CD4-positive, CD25-positive, alpha-beta regulatory T cell (primary cell): ENCODE measurements around the gene OR6C1. TPM values are rescaled to one million over a fixed set of nuclear protein-coding genes. Genes with fewer than 3 reads are reported as not detected.
"Not testable (repeated sequence)": the region's sequence is repeated elsewhere in the genome, so short reads cannot be mapped to it uniquely, and the experiment has no call there.

Experiments used
- ATAC-seq, 2 donors: fragments of 150-1000 bp; cut with Tn5 transposase; one replicate each; pipeline ENCODE4 v1.10.0; 2021; ENCODE audit warnings: low read depth in 2 of 2, moderate number of reproducible peaks in 2 of 2, moderate library complexity in 1 of 2
- DNase-seq, 3 donors: peaks; one replicate each; pipeline versions ENCODE4 v3.0.0 to v3.0.0-alpha.2; 2012 to 2022; ENCODE audit warnings: mixed read lengths in 1 of 3
- H3K27ac ChIP-seq: one replicate; pipeline ENCODE4 v1.7.0; 2013; ENCODE audit warnings: mild to moderate bottlenecking, low read length; ENCODE audit not compliant: insufficient read depth, poor library complexity, severe bottlenecking
- H3K27me3 ChIP-seq: one replicate; pipeline ENCODE4 v1.7.0; 2013; ENCODE audit warnings: low read length; ENCODE audit not compliant: control insufficient read depth, insufficient read depth
- H3K36me3 ChIP-seq: one replicate; pipeline ENCODE4 v1.7.0; 2013; ENCODE audit warnings: mild to moderate bottlenecking, low read length, moderate library complexity; ENCODE audit not compliant: control insufficient read depth, insufficient read depth
- H3K4me1 ChIP-seq: 2 replicates; pipeline ENCODE4 v1.7.0; 2013; ENCODE audit warnings: mild to moderate bottlenecking, low read length; ENCODE audit not compliant: insufficient read depth, control insufficient read depth, poor library complexity, severe bottlenecking
- H3K4me3 ChIP-seq: one replicate; pipeline ENCODE4 v1.7.0; 2013; ENCODE audit warnings: low read depth, mild to moderate bottlenecking, low read length, moderate library complexity
- H3K9me3 ChIP-seq, 2 experiments: 1 replicate in 1 of 2; 2 replicates in 1 of 2; pipeline ENCODE4 v1.7.0; 2013; ENCODE audit warnings: low read length in 2 of 2, mild to moderate bottlenecking in 1 of 2, moderate library complexity in 1 of 2; ENCODE audit not compliant: control insufficient read depth in 2 of 2
- H3K27ac Mint-ChIP-seq, 3 donors: one replicate each; pipeline ENCODE4 v1.8.0; 2020 to 2022; ENCODE audit warnings: mild to moderate bottlenecking in 3 of 3, mixed read lengths in 3 of 3, moderate library complexity in 2 of 3
- H3K27me3 Mint-ChIP-seq: one replicate; pipeline ENCODE4 v1.8.0; 2022; ENCODE audit warnings: mild to moderate bottlenecking, mixed read lengths
- H3K36me3 Mint-ChIP-seq: one replicate; pipeline ENCODE4 v1.8.0; 2020; ENCODE audit warnings: mixed read lengths
- H3K4me1 Mint-ChIP-seq, 4 donors: one replicate each; pipeline ENCODE4 v1.8.0; 2020 to 2022; ENCODE audit warnings: mixed read lengths in 4 of 4, mild to moderate bottlenecking in 1 of 4
- H3K4me3 Mint-ChIP-seq, 4 donors: one replicate each; pipeline ENCODE4 v1.8.0; 2020 to 2022; ENCODE audit warnings: mild to moderate bottlenecking in 4 of 4, mixed read lengths in 4 of 4, moderate library complexity in 3 of 4
- H3K9me3 Mint-ChIP-seq, 7 donors: one replicate each; pipeline ENCODE4 v1.8.0; 2020 to 2022; ENCODE audit warnings: mixed read lengths in 7 of 7, mild to moderate bottlenecking in 3 of 7, moderate library complexity in 2 of 7
- polyA plus RNA-seq, 4 donors: library from polyadenylated mRNA; unstranded; fragments of 300-500 nt; fragmentation: Illumina TruSeq; gene quantifications; one replicate each; pipeline ENCODE4 v1.2.3, GENCODE V29; 2021
- total RNA-seq: library from RNA; stranded (reverse); gene quantifications from one replicate; pipeline ENCODE4 v1.2.3, GENCODE V29; 2022

The OR6C1 gene
- total RNA-seq (not detected), polyA plus RNA-seq (not detected)

- Mint-ChIP-seq H3K27me3 (peaks cover 10% of the 10 kb centered on the region), H3K4me1 (no peaks in the 10 kb centered on the region), H3K36me3 (no peaks in the 10 kb centered on the region), H3K4me3 (no peak within 1 kb of the TSS), H3K9me3 (peaks cover 0 to 2% (median under 1%) of the 10 kb centered on the region in 7 donors), H3K27ac (no peak within 1 kb of the TSS)
- Histone ChIP-seq H3K9me3 (no peaks in the 10 kb centered on the region), H3K27ac (no peak within 1 kb of the TSS), H3K4me1 (no peaks in the 10 kb centered on the region), H3K36me3 (no peaks in the 10 kb centered on the region), H3K4me3 (no peak within 1 kb of the TSS), H3K27me3 (peaks cover 3% of the 10 kb centered on the region)
- no peak for DNase-seq
- ATAC-seq: no peak
Measured at GRCh38 chr12:55314043-55314442, at the start of gene OR6C1. OR6C1 (plus strand) TSS chr12:55314343; CDS start chr12:55320600, 6,257 bp downstream.

GRCh38 chr12:55280991-55281390 lies 33.2 kb upstream of the OR6C1 start:
- Mint-ChIP-seq H3K36me3 (no peaks in the 10 kb centered on the region), H3K27me3 (peaks cover 31% of the 10 kb centered on the region), H3K9me3 (peaks cover 0 to 4% (median 0%) of the 10 kb centered on the region in 7 donors), H3K27ac (no peak overlapping the region), H3K4me3 (no peak overlapping the region), H3K4me1 (no peaks in the 10 kb centered on the region)
- Histone ChIP-seq H3K4me3 (no peak overlapping the region), H3K27me3 (peaks cover 1% of the 10 kb centered on the region), H3K27ac (no peak overlapping the region), H3K4me1 (no peaks in the 10 kb centered on the region), H3K9me3 (peaks cover 0 to 2% of the 10 kb centered on the region in 2 experiments), H3K36me3 (no peaks in the 10 kb centered on the region)
- ATAC-seq (no peak), DNase-seq (no peak)

GRCh38 chr12:55289999-55290398 lies 24.1 kb upstream of the OR6C1 start:
- peaks cover 9% of the 10 kb centered on the region for H3K27me3 Mint-ChIP-seq
- no peak for DNase-seq
- H3K36me3 Mint-ChIP-seq: no peaks in the 10 kb centered on the region
- H3K4me1 Mint-ChIP-seq: no peaks in the 10 kb centered on the region
- H3K9me3 Mint-ChIP-seq: peaks cover 0 to 2% (median 0%) of the 10 kb centered on the region in 7 donors
- Histone ChIP-seq H3K36me3 (no peaks in the 10 kb centered on the region), H3K27me3 (no peaks in the 10 kb centered on the region), H3K4me3 (no peak overlapping the region), H3K4me1 (no peaks in the 10 kb centered on the region), H3K9me3 (no peaks in the 10 kb centered on the region), H3K27ac (no peak overlapping the region)
- no peak for ATAC-seq
- no peak overlapping the region for H3K27ac Mint-ChIP-seq
- H3K4me3 Mint-ChIP-seq: no peak overlapping the region

- Mint-ChIP-seq H3K9me3 (peaks cover 0 to 9% (median 2%) of the 10 kb centered on the region in 7 donors), H3K4me1 (no peaks in the 10 kb centered on the region), H3K4me3 (no peak within 1 kb of the TSS), H3K27me3 (peaks cover 23% of the 10 kb centered on the region), H3K27ac (no peak within 1 kb of the TSS), H3K36me3 (no peaks in the 10 kb centered on the region)
- no peak within 1 kb of the TSS for H3K4me3 ChIP-seq
- H3K9me3 ChIP-seq: peaks cover 0 to 4% of the 10 kb centered on the region in 2 experiments
- H3K27ac ChIP-seq: no peak within 1 kb of the TSS
- ATAC-seq (no peak), DNase-seq (no peak)
- peaks cover 2% of the 10 kb centered on the region for H3K27me3 ChIP-seq
- H3K36me3 ChIP-seq: no peaks in the 10 kb centered on the region
- H3K4me1 ChIP-seq: no peaks in the 10 kb centered on the region
Measured at GRCh38 chr12:55296469-55296868, 17.7 kb upstream of the OR6C1 start, which contains the start of gene OR6C6. OR6C6 (minus strand) TSS chr12:55296569; CDS start chr12:55295232, 1,337 bp downstream.

DNA sequence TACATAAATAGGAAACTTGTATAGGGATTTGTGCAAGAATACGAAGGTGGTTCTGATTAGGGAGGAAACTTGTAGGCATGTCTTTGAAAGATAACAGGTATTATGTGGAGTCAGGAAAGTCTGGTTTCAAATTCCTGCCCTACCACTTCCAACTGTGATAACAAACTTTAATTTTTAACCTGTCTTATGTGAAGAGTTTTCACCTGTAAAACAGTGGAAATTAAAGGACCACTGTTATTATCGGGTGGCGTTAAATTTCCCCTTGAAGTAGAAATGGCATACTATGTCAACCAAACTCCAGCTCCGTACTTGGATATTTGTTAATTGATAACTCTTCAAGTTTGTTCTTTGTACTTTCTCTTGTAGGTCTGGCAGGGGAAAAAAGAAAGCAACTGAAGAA lies 6.1 kb downstream of the OR6C1 start:
- H3K4me1 Mint-ChIP-seq: no peaks in the 10 kb centered on the region

DNA sequence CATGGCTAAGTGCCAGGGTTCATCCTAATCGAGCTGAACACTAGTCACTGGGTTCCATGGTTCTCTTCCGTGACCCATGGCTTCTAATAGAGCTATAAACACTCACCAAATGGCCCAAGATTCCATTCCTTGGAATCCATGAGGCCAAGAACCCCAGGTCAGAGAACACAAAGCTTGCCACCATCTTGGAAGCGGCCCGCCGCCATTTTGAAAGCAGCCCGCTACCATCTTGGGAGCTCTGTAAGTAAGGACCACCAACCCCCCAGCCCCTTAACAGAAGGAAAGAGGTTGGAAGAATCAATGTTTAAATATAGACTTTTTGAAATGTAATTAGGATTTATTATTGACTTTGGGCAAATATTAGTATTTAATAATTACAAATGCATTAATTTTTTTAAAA lies 11.7 kb downstream of the OR6C1 start:
- not testable (repeated sequence) for H3K9me3 Mint-ChIP-seq, H3K4me1 ChIP-seq, H3K9me3 ChIP-seq, H3K27ac Mint-ChIP-seq, DNase-seq, H3K27me3 ChIP-seq, H3K4me1 Mint-ChIP-seq, ATAC-seq, H3K4me3 Mint-ChIP-seq, H3K27ac ChIP-seq, H3K36me3 ChIP-seq, H3K36me3 Mint-ChIP-seq, H3K4me3 ChIP-seq
- H3K27me3 Mint-ChIP-seq: peaks cover 17% of the 10 kb centered on the region

More for the DNA sequence above, 6.1 kb downstream of the OR6C1 start:
- Mint-ChIP-seq H3K27me3 (peaks cover 12% of the 10 kb centered on the region), H3K27ac (no peak overlapping the region), H3K4me3 (no peak overlapping the region), H3K9me3 (peaks cover 0 to 6% (median 2%) of the 10 kb centered on the region in 7 donors), H3K36me3 (no peaks in the 10 kb centered on the region)
- Histone ChIP-seq H3K36me3 (no peaks in the 10 kb centered on the region), H3K27ac (no peak overlapping the region), H3K27me3 (peaks cover 8% of the 10 kb centered on the region), H3K4me3 (no peak overlapping the region), H3K9me3 (no peaks in the 10 kb centered on the region), H3K4me1 (no peaks in the 10 kb centered on the region)
- DNase-seq (no peak), ATAC-seq (no peak)

- no peaks in the 10 kb centered on the region for H3K36me3 Mint-ChIP-seq
Measured at GRCh38 chr12:55330446-55330845, 16.3 kb downstream of the OR6C1 start, which contains the start of gene OR6C3. OR6C3 (plus strand) TSS chr12:55330746; CDS start chr12:55331701, 955 bp downstream.

GRCh38 chr12:55336002-55336401 lies 21.9 kb downstream of the OR6C1 start:
- H3K36me3 ChIP-seq: no peaks in the 10 kb centered on the region
- no peak for ATAC-seq
- H3K4me1 ChIP-seq: no peaks in the 10 kb centered on the region
- H3K4me3 Mint-ChIP-seq: no peak overlapping the region
- H3K27ac ChIP-seq: no peak overlapping the region
- no peak overlapping the region for H3K4me3 ChIP-seq
- H3K9me3 Mint-ChIP-seq: peaks cover 0 to 1% (median 0%) of the 10 kb centered on the region in 7 donors
- no peaks in the 10 kb centered on the region for H3K27me3 Mint-ChIP-seq
- no peak overlapping the region for H3K27ac Mint-ChIP-seq
- no peaks in the 10 kb centered on the region for H3K9me3 ChIP-seq
- no peak for DNase-seq
- no peaks in the 10 kb centered on the region for H3K36me3 Mint-ChIP-seq
- H3K27me3 ChIP-seq: peaks cover 3% of the 10 kb centered on the region
- peaks cover 0 to 4% (median 0%) of the 10 kb centered on the region in 4 donors for H3K4me1 Mint-ChIP-seq

More at GRCh38 chr12:55330446-55330845, 16.3 kb downstream of the OR6C1 start, which contains the start of gene OR6C3:
- Histone ChIP-seq H3K27ac (no peak within 1 kb of the TSS), H3K4me3 (no peak within 1 kb of the TSS), H3K4me1 (no peaks in the 10 kb centered on the region), H3K36me3 (no peaks in the 10 kb centered on the region), H3K9me3 (no peaks in the 10 kb centered on the region), H3K27me3 (no peaks in the 10 kb centered on the region)
- DNase-seq (no peak), ATAC-seq (no peak)
- peaks cover 0 to 4% (median 0%) of the 10 kb centered on the region in 4 donors for H3K4me1 Mint-ChIP-seq
- no peak within 1 kb of the TSS for H3K4me3 Mint-ChIP-seq
- peaks cover 0 to 2% (median 0%) of the 10 kb centered on the region in 7 donors for H3K9me3 Mint-ChIP-seq
- peaks cover 5% of the 10 kb centered on the region for H3K27me3 Mint-ChIP-seq
- no peak within 1 kb of the TSS for H3K27ac Mint-ChIP-seq
